ENCODE measurements around the gene AKAP17A. TPM values are rescaled to one million over a fixed set of nuclear protein-coding genes. Genes with fewer than 3 reads are reported as not detected.
"Not testable (repeated sequence)": the region's sequence is repeated elsewhere in the genome, so short reads cannot be mapped to it uniquely, and the experiment has no call there.

The AKAP17A gene
- total RNA-seq, 1 donor from 2014 or later: 49.8 TPM

DNA sequence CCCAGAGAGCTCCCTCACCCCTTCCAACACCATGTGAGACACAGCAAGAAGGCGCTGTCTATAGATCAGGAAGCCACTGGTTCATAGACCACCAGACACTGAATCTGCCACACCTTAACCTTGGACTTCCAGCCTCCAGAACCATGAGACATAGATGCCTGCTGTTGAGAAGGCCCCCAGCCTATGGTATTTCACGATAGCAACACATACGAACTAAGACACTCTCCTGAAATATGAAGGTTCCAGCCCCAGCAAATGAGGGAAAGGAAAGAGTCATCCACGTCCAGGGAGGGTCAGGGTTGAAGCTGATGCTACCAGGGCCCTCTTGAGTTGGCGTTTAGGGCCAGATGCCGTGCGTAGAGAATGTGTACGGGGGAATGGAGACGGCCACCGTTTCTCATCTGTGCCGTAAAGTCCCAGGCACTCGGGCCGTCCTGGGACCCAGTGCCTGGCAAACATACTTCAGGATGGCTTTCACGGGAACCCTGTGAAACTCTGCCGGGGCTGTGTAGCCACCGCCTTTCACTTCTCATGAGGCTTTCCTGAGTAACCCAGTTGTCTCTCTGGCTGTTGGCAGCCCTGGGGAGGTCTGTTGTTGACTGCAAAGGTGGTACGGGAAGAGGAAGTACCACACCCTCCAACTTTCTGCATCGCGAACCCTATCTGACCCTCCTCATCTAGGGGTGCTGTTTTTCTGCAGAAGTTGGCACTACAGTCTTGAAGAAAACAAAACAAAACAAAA, 36.8 kb upstream of the AKAP17A start:
- no peaks in the 10 kb centered on the region for H3K4me1 ChIP-seq
- intact Hi-C loops (cut with DNase I): no loop called here
- no peaks in the 10 kb centered on the region for H3K9me3 ChIP-seq
- H3K36me3 ChIP-seq: no peaks in the 10 kb centered on the region
- H3K27me3 ChIP-seq: no peaks in the 10 kb centered on the region
- H3K27ac ChIP-seq: no peak overlapping the region
- TF ChIP-seq POLR2AphosphoS5 (IDR thresholded peaks at IDR 0.05; ENCODE audit: insufficient read depth in 1 of 2, low read depth in 1 of 2): no peak
- TF ChIP-seq, protein P1, sequence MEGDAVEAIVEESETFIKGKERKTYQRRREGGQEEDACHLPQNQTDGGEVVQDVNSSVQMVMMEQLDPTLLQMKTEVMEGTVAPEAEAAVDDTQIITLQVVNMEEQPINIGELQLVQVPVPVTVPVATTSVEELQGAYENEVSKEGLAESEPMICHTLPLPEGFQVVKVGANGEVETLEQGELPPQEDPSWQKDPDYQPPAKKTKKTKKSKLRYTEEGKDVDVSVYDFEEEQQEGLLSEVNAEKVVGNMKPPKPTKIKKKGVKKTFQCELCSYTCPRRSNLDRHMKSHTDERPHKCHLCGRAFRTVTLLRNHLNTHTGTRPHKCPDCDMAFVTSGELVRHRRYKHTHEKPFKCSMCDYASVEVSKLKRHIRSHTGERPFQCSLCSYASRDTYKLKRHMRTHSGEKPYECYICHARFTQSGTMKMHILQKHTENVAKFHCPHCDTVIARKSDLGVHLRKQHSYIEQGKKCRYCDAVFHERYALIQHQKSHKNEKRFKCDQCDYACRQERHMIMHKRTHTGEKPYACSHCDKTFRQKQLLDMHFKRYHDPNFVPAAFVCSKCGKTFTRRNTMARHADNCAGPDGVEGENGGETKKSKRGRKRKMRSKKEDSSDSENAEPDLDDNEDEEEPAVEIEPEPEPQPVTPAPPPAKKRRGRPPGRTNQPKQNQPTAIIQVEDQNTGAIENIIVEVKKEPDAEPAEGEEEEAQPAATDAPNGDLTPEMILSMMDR (IDR thresholded peaks at IDR 0.05): no peak
- no peak for TF ChIP-seq POLR2A (IDR thresholded peaks at IDR 0.05)
- H3K4me3 ChIP-seq: no peak overlapping the region
- DNase-seq (ENCODE audit: extremely low spot score in 2 of 2): peak; percentile 40 to 67

DNA sequence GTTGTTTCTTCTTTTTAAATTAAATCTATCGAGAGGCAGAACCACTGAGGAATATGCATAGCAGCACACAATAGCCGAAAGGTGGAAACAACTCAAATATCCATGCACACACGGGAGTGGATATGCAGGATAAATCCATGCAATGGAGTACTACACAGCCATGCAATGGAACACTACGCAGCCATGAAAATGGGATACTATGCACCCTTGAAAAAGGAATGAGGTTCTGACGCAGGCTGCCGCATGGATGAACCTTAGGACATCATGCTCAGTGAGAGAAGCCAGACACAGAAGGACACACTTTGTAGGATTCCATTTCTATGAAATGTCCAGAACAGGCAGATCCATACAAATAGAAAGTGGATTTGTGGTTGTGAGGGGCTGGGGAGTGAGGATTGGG, 36.0 kb upstream of the AKAP17A start:
- TF ChIP-seq, protein P1 (IDR thresholded peaks at IDR 0.05): no peak
- TF ChIP-seq POLR2A (IDR thresholded peaks at IDR 0.05) (no peak), POLR2AphosphoS5 (IDR thresholded peaks at IDR 0.05; ENCODE audit: insufficient read depth in 1 of 2, low read depth in 1 of 2) (no peak)
- Histone ChIP-seq H3K4me3 (no peak overlapping the region), H3K27me3 (no peaks in the 10 kb centered on the region), H3K27ac (no peak overlapping the region), H3K36me3 (no peaks in the 10 kb centered on the region), H3K4me1 (no peaks in the 10 kb centered on the region), H3K9me3 (no peaks in the 10 kb centered on the region)
- intact Hi-C loops (cut with DNase I): no loop called here
- DNase-seq (ENCODE audit: extremely low spot score in 2 of 2): peak; percentile 34 to 64

DNA sequence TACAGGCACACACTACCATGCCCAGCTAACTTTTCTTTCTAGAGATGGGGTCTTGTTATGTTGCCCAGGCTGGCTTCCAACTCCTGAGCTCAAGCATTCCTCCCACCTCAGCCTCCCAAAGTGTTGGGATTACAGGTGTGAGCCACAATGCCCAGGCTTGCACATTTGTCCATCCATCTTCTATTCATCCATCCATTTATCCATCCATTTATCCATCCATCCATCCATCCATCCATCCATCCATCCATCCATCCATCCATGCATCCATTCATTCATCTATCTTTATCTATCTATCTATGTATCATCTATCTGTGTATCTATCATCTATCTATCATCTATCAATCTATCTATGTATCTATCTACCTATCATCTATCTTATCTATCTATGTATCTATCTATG, 34.0 kb upstream of the AKAP17A start:
- not testable (repeated sequence) for H3K9me3 ChIP-seq

DNA sequence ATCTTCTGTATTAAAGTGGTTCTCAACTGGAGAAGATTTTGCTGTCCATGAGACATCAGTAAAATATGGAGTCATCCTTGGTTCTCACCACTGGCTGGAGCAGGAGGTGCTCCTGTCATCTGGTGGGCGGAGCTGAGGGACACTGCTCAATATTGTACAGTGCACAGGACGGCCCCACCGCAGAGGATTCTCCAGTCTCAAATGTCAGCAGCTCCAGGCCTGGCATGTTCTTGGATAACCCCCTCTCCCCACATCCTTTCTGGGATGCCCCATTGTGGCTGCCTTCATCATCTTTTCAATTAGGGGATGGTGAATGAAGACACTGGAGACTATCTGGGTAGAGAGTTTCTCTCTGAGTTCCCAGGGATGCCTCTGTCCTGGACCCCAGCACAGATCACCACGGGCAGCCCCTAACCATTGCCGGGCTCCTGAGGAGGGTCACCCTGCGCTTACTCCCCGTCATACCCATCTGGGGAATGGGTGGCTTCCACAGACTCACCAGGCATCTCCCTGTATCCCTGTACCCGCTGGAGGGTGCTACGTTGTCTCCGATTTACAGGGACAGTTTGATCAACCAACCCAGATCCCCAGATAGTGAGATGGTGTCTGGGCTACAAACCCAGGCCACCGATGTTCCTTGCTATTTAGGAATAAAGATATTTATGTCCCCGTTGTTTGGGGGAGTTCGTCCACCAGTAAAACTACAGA, 32.5 kb upstream of the AKAP17A start:
- peak; percentile 58 to 64 for DNase-seq (ENCODE audit: extremely low spot score in 2 of 2)
- intact Hi-C loops (cut with DNase I): no loop called here

More for the DNA sequence above, 34.0 kb upstream of the AKAP17A start:
- H3K27ac ChIP-seq; H3K4me3 ChIP-seq; H3K4me1 ChIP-seq; H3K36me3 ChIP-seq; intact Hi-C loops (cut with DNase I); H3K27me3 ChIP-seq: not testable (repeated sequence)
- peak in 1 of 2 donors; percentile 14 for DNase-seq (ENCODE audit: extremely low spot score in 2 of 2)

DNA sequence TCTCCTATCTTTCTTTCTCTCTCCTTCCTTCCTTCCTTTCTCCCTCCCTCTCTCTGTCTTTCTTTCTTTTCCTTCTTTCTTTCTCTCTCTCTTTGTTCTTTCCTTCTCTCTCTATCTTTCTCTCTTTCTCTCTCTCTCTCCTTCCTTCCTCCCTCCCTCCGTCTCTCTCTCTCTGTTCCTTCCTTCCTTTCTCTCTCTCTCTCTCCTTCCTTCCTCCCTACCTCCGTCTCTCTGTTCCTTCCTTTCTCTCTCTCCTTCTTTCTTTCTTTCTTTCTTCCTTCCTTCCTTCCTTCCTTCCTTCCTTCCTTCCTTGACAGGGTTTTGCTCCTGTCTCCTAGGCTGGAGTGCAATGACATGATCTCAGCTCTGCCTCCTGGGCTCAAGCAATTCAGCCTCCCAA, 30.2 kb upstream of the AKAP17A start:
- H3K27me3 ChIP-seq: no peaks in the 10 kb centered on the region
- intact Hi-C loops (cut with DNase I): no loop called here
- H3K9me3 ChIP-seq: no peaks in the 10 kb centered on the region
- no peak overlapping the region for H3K4me3 ChIP-seq
- H3K36me3 ChIP-seq: no peaks in the 10 kb centered on the region
- no peak overlapping the region for H3K27ac ChIP-seq
- H3K4me1 ChIP-seq: no peaks in the 10 kb centered on the region
- TF ChIP-seq, protein P1 (IDR thresholded peaks at IDR 0.05): no peak
- TF ChIP-seq POLR2AphosphoS5 (IDR thresholded peaks at IDR 0.05; ENCODE audit: insufficient read depth in 1 of 2, low read depth in 1 of 2) (no peak), POLR2A (IDR thresholded peaks at IDR 0.05) (no peak)
- DNase-seq (ENCODE audit: extremely low spot score in 2 of 2): no peak

More for the DNA sequence above, 32.5 kb upstream of the AKAP17A start:
- H3K27ac ChIP-seq: no peak overlapping the region
- H3K4me1 ChIP-seq: no peaks in the 10 kb centered on the region
- no peaks in the 10 kb centered on the region for H3K36me3 ChIP-seq
- TF ChIP-seq, protein P1 (IDR thresholded peaks at IDR 0.05): no peak
- TF ChIP-seq POLR2A (IDR thresholded peaks at IDR 0.05): no peak
- TF ChIP-seq POLR2AphosphoS5 (IDR thresholded peaks at IDR 0.05; ENCODE audit: insufficient read depth in 1 of 2, low read depth in 1 of 2): no peak
- no peaks in the 10 kb centered on the region for H3K27me3 ChIP-seq
- H3K9me3 ChIP-seq: no peaks in the 10 kb centered on the region
- H3K4me3 ChIP-seq: no peak overlapping the region

DNA sequence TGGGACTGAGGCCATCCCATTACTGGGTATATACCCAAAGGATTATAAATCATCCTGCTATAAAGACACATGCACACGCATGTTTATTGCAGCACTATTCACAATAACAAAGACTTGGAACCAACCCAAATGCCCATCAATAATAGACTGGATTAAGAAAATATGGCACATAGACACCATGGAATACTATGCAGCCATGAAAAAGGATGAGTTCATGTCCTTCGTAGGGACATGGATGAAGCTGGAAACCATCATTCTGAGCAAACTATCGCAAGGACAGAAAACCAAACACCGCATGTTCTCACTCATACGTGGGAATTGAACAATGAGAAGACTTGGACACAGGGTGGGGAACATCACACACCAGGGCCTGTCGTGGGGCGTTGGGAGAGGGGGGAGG, 27.3 kb upstream of the AKAP17A start:
- intact Hi-C loops (cut with DNase I); H3K36me3 ChIP-seq; H3K4me3 ChIP-seq; H3K9me3 ChIP-seq; H3K4me1 ChIP-seq; H3K27me3 ChIP-seq; DNase-seq (ENCODE audit: extremely low spot score in 2 of 2); H3K27ac ChIP-seq: not testable (repeated sequence)

Data from vagina (tissue), 2 donors.